IMR-90 (cell line): ENCODE data around the gene SYNE2. TPM values are rescaled to one million over a fixed set of nuclear protein-coding genes. Genes with fewer than 3 reads are reported as not detected.

Experiments
- ATAC-seq: fragments of 200-7000 bp; cut with Tn5 transposase; 2 replicates; pipeline ENCODE4 v1.9.1; 2020; ENCODE audit warnings: low read depth, mild to moderate bottlenecking, moderate library complexity
- BruUV-seq: library from RNA; stranded (reverse); fragments of 400-500 nt; replicated peaks from 2 replicates; lab custom pipeline; 2021; lab: Mats Ljungman, UMichigan
- CTCF ChIA-PET: fragments of 300-600 bp; formaldehyde crosslinking; extraction: SDS; loops from one replicate; lab custom pipeline; 2021; ENCODE audit warnings: antibody characterized with exemption; lab: Yijun Ruan, JAX
- POLR2A ChIA-PET: fragments of 300-600 bp; sonication (Branson Sonifier 250); formaldehyde crosslinking; loops from one replicate; lab custom pipeline; 2022; ENCODE audit warnings: antibody characterized with exemption; ENCODE audit not compliant: unreplicated experiment; lab: Charles Lee
- DNase-seq: peaks from one replicate; pipeline ENCODE4 v3.0.0; 2013
- H2AFZ ChIP-seq: replicated peaks from 2 replicates; pipeline ENCODE3; 2013; ENCODE audit warnings: low read length, mild to moderate bottlenecking; ENCODE audit not compliant: poor library complexity
- H2AK5ac ChIP-seq: 2 replicates; pipeline ENCODE4 v1.6.1; 2013; ENCODE audit warnings: low read depth, low read length, inconsistent platforms
- H2AK9ac ChIP-seq: replicated peaks from 2 replicates; pipeline ENCODE3; 2013; ENCODE audit warnings: mild to moderate bottlenecking, low read depth, low read length, moderate library complexity; ENCODE audit not compliant: poor library complexity
- H2BK120ac ChIP-seq: 2 replicates; pipeline ENCODE4 v1.6.1; 2013; ENCODE audit warnings: low read depth, low read length, inconsistent platforms
- H2BK15ac ChIP-seq: 3 replicates; pipeline ENCODE4 v1.6.1; 2013; ENCODE audit warnings: low read depth, low read length, inconsistent platforms
- H2BK20ac ChIP-seq: 2 replicates; pipeline ENCODE4 v1.6.1; 2013; ENCODE audit warnings: low read depth, mild to moderate bottlenecking, inconsistent platforms, low read length, moderate library complexity
- H2BK5ac ChIP-seq: 2 replicates; pipeline ENCODE4 v1.6.1; 2013; ENCODE audit warnings: mild to moderate bottlenecking, low read depth, low read length, inconsistent platforms; ENCODE audit not compliant: poor library complexity, severe bottlenecking
- H3K14ac ChIP-seq: replicated peaks from 2 replicates; pipeline ENCODE4 v1.6.1; 2013; ENCODE audit warnings: low read depth, low read length, inconsistent platforms
- H3K18ac ChIP-seq: 2 replicates; pipeline ENCODE4 v1.6.1; 2013; ENCODE audit warnings: low read depth, low read length, control low read depth
- H3K23ac ChIP-seq: 2 replicates; pipeline ENCODE4 v1.6.1; 2013; ENCODE audit warnings: low read depth, low read length, inconsistent platforms
- H3K27ac ChIP-seq: 2 replicates; pipeline ENCODE4 v1.5.1; 2013; ENCODE audit warnings: mild to moderate bottlenecking, control low read depth, low read length; ENCODE audit not compliant: insufficient read depth
- H3K27me3 ChIP-seq: 2 replicates; pipeline ENCODE4 v1.6.1; 2013; ENCODE audit warnings: low read length; ENCODE audit not compliant: control insufficient read depth, insufficient read depth
- H3K36me3 ChIP-seq: 2 replicates; pipeline ENCODE4 v1.6.1; 2013; ENCODE audit warnings: low read length, mixed read lengths; ENCODE audit not compliant: control insufficient read depth, insufficient read depth
- H3K4ac ChIP-seq: 2 replicates; pipeline ENCODE4 v1.6.1; 2013; ENCODE audit warnings: low read depth, low read length, inconsistent platforms
- H3K4me1 ChIP-seq: 2 replicates; pipeline ENCODE4 v1.6.1; 2013; ENCODE audit warnings: low read length, mixed read lengths; ENCODE audit not compliant: control insufficient read depth, insufficient read depth
- H3K4me2 ChIP-seq: 2 replicates; pipeline ENCODE4 v1.6.1; 2013; ENCODE audit warnings: low read depth, mild to moderate bottlenecking, control low read depth, low read length, moderate library complexity
- H3K4me3 ChIP-seq: 2 replicates; pipeline ENCODE4 v1.5.1; 2013; ENCODE audit warnings: low read depth, mild to moderate bottlenecking, control low read depth, low read length, moderate library complexity; ENCODE audit not compliant: insufficient read depth
- H3K56ac ChIP-seq: 2 replicates; pipeline ENCODE4 v1.6.1; 2013; ENCODE audit warnings: low read length, inconsistent platforms; ENCODE audit not compliant: insufficient read depth; ENCODE audit errors: extremely low read depth
- H3K79me1 ChIP-seq, 2 experiments: 2 replicates each; pipeline ENCODE4 v1.6.1; 2013; ENCODE audit warnings: low read length in 2 of 2, inconsistent platforms in 1 of 2, low read depth in 1 of 2
- H3K9ac ChIP-seq: 2 replicates; pipeline ENCODE4 v1.6.1; 2013; ENCODE audit warnings: low read depth, low read length, control low read depth
- H3K9me1 ChIP-seq: 2 replicates; pipeline ENCODE4 v1.6.1; 2013; ENCODE audit warnings: low read length, inconsistent platforms; ENCODE audit not compliant: insufficient read depth
- H3K9me3 ChIP-seq: 2 replicates; pipeline ENCODE4 v1.6.1; 2013; ENCODE audit warnings: low read length; ENCODE audit not compliant: control insufficient read depth, insufficient read depth
- H4K20me1 ChIP-seq: 2 replicates; pipeline ENCODE4 v1.6.1; 2013; ENCODE audit warnings: low read length, inconsistent platforms; ENCODE audit not compliant: insufficient read depth
- H4K5ac ChIP-seq: 2 replicates; pipeline ENCODE4 v1.6.1; 2013; ENCODE audit warnings: mild to moderate bottlenecking, low read depth, low read length, control low read depth
- H4K8ac ChIP-seq, 2 experiments: 2 replicates each; pipeline ENCODE4 v1.6.1; 2013; ENCODE audit warnings: low read depth in 2 of 2, low read length in 2 of 2, control low read depth in 1 of 2, inconsistent platforms in 1 of 2
- H4K91ac ChIP-seq: 2 replicates; pipeline ENCODE4 v1.6.1; 2013; ENCODE audit warnings: low read depth, low read length, inconsistent platforms; ENCODE audit not compliant: insufficient read depth
- BHLHE40 ChIP-seq: fragments of 150-350 bp; IDR thresholded peaks from 2 replicates; pipeline ENCODE4 v1.6.1; 2016; ENCODE audit warnings: mild to moderate bottlenecking, low read depth, low read length
- CEBPB ChIP-seq: IDR thresholded peaks from 2 replicates; pipeline ENCODE4 v1.6.1; 2012; ENCODE audit warnings: low read depth, low read length, improper control_type of control experiment
- CHD1 ChIP-seq: IDR thresholded peaks from 2 replicates; pipeline ENCODE4 v1.6.1; 2012; ENCODE audit warnings: low read depth, low read length, improper control_type of control experiment
- CTCF ChIP-seq: conservative IDR thresholded peaks from 2 replicates; pipeline ENCODE4 v1.5.1; 2012; ENCODE audit warnings: mild to moderate bottlenecking, low read depth, low read length, improper control_type of control experiment
- RAD21 ChIP-seq: IDR thresholded peaks from 2 replicates; pipeline ENCODE4 v1.6.1; 2012; ENCODE audit warnings: low read length, improper control_type of control experiment
- WGBS, 2 experiments: methylation state at CpG; one replicate each; pipeline versions ENCODE4 v1.1.5 to v1.1.7; 2013; ENCODE audit warnings: missing lambda C conversion rate in 2 of 2; ENCODE audit not compliant: insufficient read length in 1 of 2; ENCODE audit errors: extremely low coverage in 2 of 2; 5-methylcytosine and 5-hydroxymethylcytosine counted together
- dilution Hi-C: fragments of 300-500 bp; cut with HindIII; formaldehyde crosslinking; loops from one replicate; pipeline ENCODE4 v1.14.3; 2018; ENCODE audit warnings: low sequenced_read_pairs; ENCODE audit not compliant: unreplicated experiment
- in situ Hi-C: fragments of 300-500 bp; cut with MboI; formaldehyde crosslinking; loops from 3 replicates; pipeline ENCODE4 v1.14.3; 2019; ENCODE audit warnings: low sequenced_read_pairs, inconsistent platforms, mixed read lengths
- intact Hi-C: fragments of 100-400 bp; cut with micrococcal nuclease; formaldehyde crosslinking; loops from 2 replicates; pipeline ENCODE4 v1.10.0; 2022
- polyA plus RNA-seq, 3 experiments: library from polyadenylated mRNA; depleted of rRNA; stranded (reverse); fragments of >200 nt; gene quantifications; 2 replicates each; pipeline ENCODE4 v1.2.3, GENCODE V29; 2012; ENCODE audit warnings: low replicate concordance in 1 of 3
- total RNA-seq: library from RNA; depleted of rRNA; stranded (reverse); fragments of >200 nt; gene quantifications from 2 replicates; pipeline ENCODE4 v1.2.3, GENCODE V29; 2012
- TF ChIP-seq, protein P1 (sequence below): fragments of 150-350 bp; IDR thresholded peaks from 2 replicates; pipeline ENCODE4 v1.6.1; 2016; ENCODE audit warnings: low read depth, mild to moderate bottlenecking, low read length, moderate library complexity, borderline replicate concordance

SYNE2 gene
- total and polyA plus RNA-seq, 2 of the 4 experiments (the other 2 are of a cell fraction) = 5.2 to 28.9 TPM

GRCh38 chr14:64080452-64080851, 227.6 kb downstream of the SYNE2 start:
- no peak overlapping the region for H3K27ac ChIP-seq
- H3K4me2 ChIP-seq = no peak overlapping the region
- H4K5ac ChIP-seq = no peak overlapping the region
- no peaks in the 10 kb centered on the region for H3K79me1 ChIP-seq
- no peaks in the 10 kb centered on the region for H3K9me3 ChIP-seq
- H4K20me1 ChIP-seq = no peaks in the 10 kb centered on the region; the same call in 1 of the 2 replicates
- POLR2A ChIA-PET = no interaction called here
- no CpG with 5 or more reads among the region's 2 CpGs for WGBS, 2 experiments
- H2BK120ac ChIP-seq = no peak overlapping the region
- no peak overlapping the region for H3K4me3 ChIP-seq
- H3K36me3 ChIP-seq = no peaks in the 10 kb centered on the region
- no peak overlapping the region for H3K23ac ChIP-seq
- no peak overlapping the region for H2BK20ac ChIP-seq
- DNase-seq = no peak
- H3K9me1 ChIP-seq = 0 out of 2 replicates have a peak, but pooled peaks cover 4% of the 10 kb centered on the region
- H3K9ac ChIP-seq = no peak overlapping the region
- H4K91ac ChIP-seq = no peak overlapping the region
- no peak for ATAC-seq
- H3K56ac ChIP-seq = no peak overlapping the region
- BruUV-seq = no TSS peak
- CTCF ChIA-PET = no interaction called here
- H3K18ac ChIP-seq = no peak overlapping the region
- TF ChIP-seq RAD21 = no peak
- TF ChIP-seq CTCF = no peak
- TF ChIP-seq, protein P1, sequence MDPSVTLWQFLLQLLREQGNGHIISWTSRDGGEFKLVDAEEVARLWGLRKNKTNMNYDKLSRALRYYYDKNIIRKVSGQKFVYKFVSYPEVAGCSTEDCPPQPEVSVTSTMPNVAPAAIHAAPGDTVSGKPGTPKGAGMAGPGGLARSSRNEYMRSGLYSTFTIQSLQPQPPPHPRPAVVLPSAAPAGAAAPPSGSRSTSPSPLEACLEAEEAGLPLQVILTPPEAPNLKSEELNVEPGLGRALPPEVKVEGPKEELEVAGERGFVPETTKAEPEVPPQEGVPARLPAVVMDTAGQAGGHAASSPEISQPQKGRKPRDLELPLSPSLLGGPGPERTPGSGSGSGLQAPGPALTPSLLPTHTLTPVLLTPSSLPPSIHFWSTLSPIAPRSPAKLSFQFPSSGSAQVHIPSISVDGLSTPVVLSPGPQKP = no peak
- TF ChIP-seq BHLHE40 = no peak
- TF ChIP-seq CEBPB = no peak
- no peak for TF ChIP-seq CHD1
- H2AFZ ChIP-seq = no peak overlapping the region
- no peak overlapping the region for H3K14ac ChIP-seq
- H3K4me1 ChIP-seq = no peaks in the 10 kb centered on the region
- no peak overlapping the region for H3K4ac ChIP-seq
- no peak overlapping the region for H2AK9ac ChIP-seq
- H3K27me3 ChIP-seq = no peaks in the 10 kb centered on the region; the same call in 1 of the 2 replicates
- intact Hi-C loops (no loop called here), dilution Hi-C loops (no loop called here), in situ Hi-C loops (no loop called here)
- no peak overlapping the region for H4K8ac ChIP-seq
- no peak overlapping the region for H2BK15ac ChIP-seq
- no peak overlapping the region for H2BK5ac ChIP-seq
- H2AK5ac ChIP-seq = no peak overlapping the region
